Activated naive CD8-positive, alpha-beta T cell treated with anti-CD3 and anti-CD28 coated beads, Interleukin-2, amount 50 U/mL, for 24 hours (primary cell): ENCODE data around the gene ATP5MC3.

Experiments
- ATAC-seq: fragments of 150-1000 bp; cut with Tn5 transposase; one replicate; pipeline ENCODE4 v1.10.0; 2021
- DNase-seq: peaks from one replicate; pipeline ENCODE4 v3.0.0; 2021
- H3K27ac Mint-ChIP-seq: one replicate; pipeline ENCODE4 v1.8.0; 2021; ENCODE audit warnings: mild to moderate bottlenecking, mixed read lengths
- H3K27me3 Mint-ChIP-seq: one replicate; pipeline ENCODE4 v1.8.0; 2021; ENCODE audit warnings: mixed read lengths
- H3K36me3 Mint-ChIP-seq: one replicate; pipeline ENCODE4 v1.8.0; 2021; ENCODE audit warnings: low read depth, mixed read lengths
- H3K4me1 Mint-ChIP-seq: one replicate; pipeline ENCODE4 v1.8.0; 2021; ENCODE audit warnings: mixed read lengths
- H3K4me3 Mint-ChIP-seq: one replicate; pipeline ENCODE4 v1.8.0; 2021; ENCODE audit warnings: mild to moderate bottlenecking, moderate library complexity, mixed read lengths
- H3K9me3 Mint-ChIP-seq: one replicate; pipeline ENCODE4 v1.8.0; 2021; ENCODE audit warnings: mixed read lengths

Gene ATP5MC3

DNA sequence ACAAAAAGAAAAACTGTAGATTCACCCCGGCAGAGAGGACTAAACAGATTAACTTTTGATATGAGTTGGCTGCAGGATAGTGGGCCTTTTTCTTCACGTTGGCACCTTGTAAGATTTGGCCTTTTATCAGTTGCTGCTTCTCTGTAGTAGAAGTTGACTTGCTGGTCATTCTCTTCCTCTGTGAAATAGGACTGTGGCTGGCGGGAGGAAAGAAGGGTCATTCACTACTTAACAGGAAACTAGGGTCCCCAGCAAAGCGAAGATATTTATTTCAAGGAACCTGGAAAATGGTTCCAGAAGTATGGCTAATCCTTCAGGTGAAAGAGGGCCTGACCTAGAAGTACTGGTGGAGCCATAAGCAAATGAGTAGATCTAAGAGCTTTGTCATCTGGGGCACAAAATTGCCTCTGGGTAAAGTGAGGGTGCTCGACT is 383 bp upstream of the ATP5MC3 start:
- Mint-ChIP-seq H3K36me3 (peaks cover 41% of the 10 kb centered on the region), H3K27ac (peak overlapping the region; percentile 99), H3K9me3 (peaks cover 7% of the 10 kb centered on the region), H3K27me3 (no peaks in the 10 kb centered on the region), H3K4me1 (peaks cover 36% of the 10 kb centered on the region), H3K4me3 (peak overlapping the region; percentile 90)
- no peak for DNase-seq
- ATAC-seq, result no peak

DNA sequence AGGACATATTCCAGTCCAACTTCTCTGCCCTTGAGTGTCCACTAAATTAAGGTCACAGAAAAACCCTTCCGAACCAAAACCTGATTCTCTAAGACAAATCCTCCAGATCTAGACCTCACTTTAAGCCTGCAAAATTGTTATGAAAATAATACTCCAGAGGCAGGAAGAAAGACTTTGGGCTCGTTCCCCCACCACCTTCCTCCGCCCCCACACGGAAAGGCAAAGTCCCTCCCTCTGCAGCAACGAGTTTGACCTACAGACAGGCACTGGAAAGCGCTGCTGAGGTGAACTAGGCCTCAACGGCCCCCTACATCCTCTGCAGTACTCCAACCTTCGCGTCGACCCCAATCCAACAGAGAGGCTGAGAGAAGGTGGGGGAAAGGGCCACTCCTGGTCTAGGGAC is 808 bp downstream of the ATP5MC3 start:
- H3K27ac Mint-ChIP-seq, result peak overlapping the region; percentile 99
- H3K27me3 Mint-ChIP-seq, result no peaks in the 10 kb centered on the region
- peaks cover 41% of the 10 kb centered on the region for H3K4me1 Mint-ChIP-seq
- peak; percentile 79 for ATAC-seq
- peak; percentile 67 for DNase-seq
- H3K36me3 Mint-ChIP-seq, result peaks cover 51% of the 10 kb centered on the region
- H3K9me3 Mint-ChIP-seq, result peaks cover 7% of the 10 kb centered on the region
- peak overlapping the region; percentile 90 for H3K4me3 Mint-ChIP-seq

DNA sequence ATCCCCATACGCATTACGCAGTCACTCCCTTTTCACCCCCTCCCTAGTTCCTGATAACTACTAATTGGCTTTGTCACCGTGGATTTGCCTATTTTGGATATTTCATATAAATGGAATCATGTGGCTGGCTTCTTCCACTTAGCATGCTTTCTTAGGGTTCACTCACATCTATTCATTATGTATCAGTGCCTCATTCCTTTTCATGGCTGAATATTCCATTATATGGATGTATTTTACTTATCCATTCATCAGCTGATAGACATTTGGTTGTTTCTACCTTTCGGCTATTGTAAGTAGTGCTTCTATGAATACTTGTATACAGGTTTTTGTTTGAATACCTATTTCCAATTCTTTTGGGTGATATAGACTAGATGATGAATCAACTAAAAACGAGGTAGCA is 4.9 kb downstream of the ATP5MC3 start:
- ATAC-seq (no peak), DNase-seq (no peak)
- H3K4me3 Mint-ChIP-seq, result no peak overlapping the region
- peaks cover 2% of the 10 kb centered on the region for H3K9me3 Mint-ChIP-seq
- no peaks in the 10 kb centered on the region for H3K27me3 Mint-ChIP-seq
- peaks cover 67% of the 10 kb centered on the region for H3K36me3 Mint-ChIP-seq
- H3K4me1 Mint-ChIP-seq, result peaks cover 31% of the 10 kb centered on the region
- peak overlapping the region; percentile 20 for H3K27ac Mint-ChIP-seq

DNA sequence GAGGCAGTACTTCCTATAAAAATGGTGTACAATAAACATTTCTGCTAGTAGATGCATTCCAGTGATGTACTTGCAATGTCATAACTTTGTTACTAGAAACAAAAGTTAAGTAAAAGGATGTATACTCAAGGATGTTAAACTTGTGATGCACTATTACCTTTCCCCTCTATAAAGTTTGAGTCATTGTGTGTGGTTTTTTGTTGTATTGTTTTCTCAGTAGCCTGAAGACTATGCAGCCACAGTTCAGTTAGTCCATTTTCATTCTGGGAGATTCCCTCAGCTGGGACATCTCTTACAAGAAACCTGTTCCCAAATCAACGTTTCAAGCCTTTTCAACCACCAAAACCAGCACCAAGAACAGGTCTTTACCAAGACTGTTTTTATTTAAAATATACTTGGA is 5.6 kb downstream of the ATP5MC3 start:
- ATAC-seq, result no peak
- no peaks in the 10 kb centered on the region for H3K27me3 Mint-ChIP-seq
- no peak overlapping the region for H3K27ac Mint-ChIP-seq
- H3K9me3 Mint-ChIP-seq, result no peaks in the 10 kb centered on the region
- H3K4me3 Mint-ChIP-seq, result no peak overlapping the region
- H3K4me1 Mint-ChIP-seq, result peaks cover 32% of the 10 kb centered on the region
- DNase-seq, result no peak
- peaks cover 63% of the 10 kb centered on the region for H3K36me3 Mint-ChIP-seq

DNA sequence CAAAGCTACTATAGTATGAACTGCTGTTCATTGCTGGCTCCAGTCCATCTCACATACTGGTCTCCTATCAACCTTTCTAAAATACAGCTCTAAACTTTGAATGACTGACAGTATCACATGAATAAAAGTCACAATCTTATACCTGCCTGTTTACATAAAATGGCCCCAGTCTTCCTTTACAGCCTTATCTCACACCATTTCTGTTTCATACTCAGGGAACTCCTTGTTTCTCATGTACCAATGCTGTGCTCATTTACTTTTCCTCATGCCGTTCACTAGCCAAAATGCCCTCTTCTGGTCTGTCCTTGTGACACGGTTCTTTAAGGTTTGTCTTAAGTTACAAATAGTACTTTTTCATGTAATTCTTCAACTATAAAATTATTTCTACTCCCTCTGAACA is 6.2 kb downstream of the ATP5MC3 start:
- H3K9me3 Mint-ChIP-seq, result no peaks in the 10 kb centered on the region
- ATAC-seq (no peak), DNase-seq (no peak)
- peaks cover 57% of the 10 kb centered on the region for H3K36me3 Mint-ChIP-seq
- peaks cover 31% of the 10 kb centered on the region for H3K4me1 Mint-ChIP-seq
- H3K4me3 Mint-ChIP-seq, result no peak overlapping the region
- no peaks in the 10 kb centered on the region for H3K27me3 Mint-ChIP-seq
- H3K27ac Mint-ChIP-seq, result no peak overlapping the region

DNA sequence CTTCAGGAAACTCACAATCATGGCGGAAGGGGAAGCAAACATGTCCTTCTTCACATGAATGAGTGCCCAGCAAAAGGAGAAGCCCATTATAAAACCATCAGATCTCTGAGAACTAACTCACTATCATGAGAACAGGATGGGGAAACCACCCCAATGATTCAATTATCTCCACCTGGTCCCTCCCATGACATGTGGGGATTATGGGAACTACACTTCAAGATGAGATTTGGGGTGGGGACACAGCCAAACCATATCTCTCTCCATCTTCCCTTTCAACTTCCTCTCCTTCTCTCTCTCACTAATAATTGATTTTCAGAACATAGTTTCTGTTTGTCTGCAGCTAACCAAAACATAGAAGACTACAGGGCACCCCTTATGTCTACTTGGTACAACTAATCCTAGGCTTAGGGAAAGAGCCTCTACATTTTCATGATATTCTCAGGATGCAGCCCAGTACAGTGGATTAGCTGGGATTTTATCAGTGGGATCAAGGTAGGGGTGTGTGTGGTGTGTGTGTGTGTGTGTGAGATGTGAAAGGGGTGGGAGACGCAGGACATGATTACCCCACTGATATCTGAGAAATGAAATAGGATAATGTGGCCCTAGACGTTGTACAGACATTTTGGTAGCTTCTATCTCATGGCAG is 10.7 kb downstream of the ATP5MC3 start:
- H3K4me1 Mint-ChIP-seq, result peaks cover 39% of the 10 kb centered on the region
- no peaks in the 10 kb centered on the region for H3K9me3 Mint-ChIP-seq
- ATAC-seq (no peak), DNase-seq (no peak)
- H3K27me3 Mint-ChIP-seq, result no peaks in the 10 kb centered on the region
- no peak overlapping the region for H3K4me3 Mint-ChIP-seq
- H3K27ac Mint-ChIP-seq, result no peak overlapping the region
- H3K36me3 Mint-ChIP-seq, result peaks cover 22% of the 10 kb centered on the region

DNA sequence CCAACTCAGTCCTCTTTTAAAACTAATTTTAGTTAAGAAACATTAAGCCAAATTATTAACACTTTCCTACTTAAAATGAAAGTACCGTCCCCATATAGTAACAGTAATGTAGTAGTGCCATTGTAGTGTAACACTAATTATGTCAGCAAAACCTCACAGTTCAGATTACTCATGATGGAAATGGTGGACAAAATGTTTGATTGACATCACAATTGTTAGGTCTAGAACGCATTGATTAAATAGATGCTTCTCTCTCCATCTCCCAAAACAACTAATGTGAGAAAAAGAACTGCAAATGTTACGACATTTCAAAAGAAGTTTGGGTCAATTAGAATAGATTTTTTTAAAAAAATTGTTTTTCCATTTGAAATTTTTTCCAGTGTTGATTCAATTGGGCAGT is 12.3 kb downstream of the ATP5MC3 start:
- no peaks in the 10 kb centered on the region for H3K9me3 Mint-ChIP-seq
- DNase-seq (no peak), ATAC-seq (no peak)
- peak overlapping the region; percentile 96 for H3K27ac Mint-ChIP-seq
- peaks cover 10% of the 10 kb centered on the region for H3K36me3 Mint-ChIP-seq
- H3K4me1 Mint-ChIP-seq, result peaks cover 46% of the 10 kb centered on the region
- peak overlapping the region; percentile 98 for H3K4me3 Mint-ChIP-seq
- no peaks in the 10 kb centered on the region for H3K27me3 Mint-ChIP-seq

DNA sequence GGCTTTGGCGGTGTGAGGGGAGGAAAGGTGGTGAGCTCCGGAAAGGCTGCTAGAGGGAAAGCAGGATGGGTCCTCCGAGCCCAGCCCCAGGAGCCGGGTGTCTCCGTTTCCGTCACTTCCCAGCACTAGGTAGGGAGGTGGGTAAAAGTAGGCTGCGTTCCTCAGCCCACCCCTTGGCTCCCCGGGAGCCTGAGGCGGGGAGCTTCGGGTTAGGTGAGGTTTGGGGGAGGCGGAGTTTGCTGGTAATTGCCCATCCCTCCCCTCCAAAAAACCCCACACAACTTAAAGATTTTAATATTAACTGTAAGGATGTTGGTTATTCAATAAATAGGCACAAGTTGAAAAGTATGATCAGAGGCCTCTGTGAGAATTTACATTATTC is 13.0 kb downstream of the ATP5MC3 start:
- Mint-ChIP-seq H3K4me1 (peaks cover 46% of the 10 kb centered on the region), H3K27me3 (no peaks in the 10 kb centered on the region), H3K27ac (peak overlapping the region; percentile 96), H3K36me3 (peaks cover 9% of the 10 kb centered on the region), H3K9me3 (no peaks in the 10 kb centered on the region), H3K4me3 (peak overlapping the region; percentile 98)
- ATAC-seq, result no peak
- no peak for DNase-seq

DNA sequence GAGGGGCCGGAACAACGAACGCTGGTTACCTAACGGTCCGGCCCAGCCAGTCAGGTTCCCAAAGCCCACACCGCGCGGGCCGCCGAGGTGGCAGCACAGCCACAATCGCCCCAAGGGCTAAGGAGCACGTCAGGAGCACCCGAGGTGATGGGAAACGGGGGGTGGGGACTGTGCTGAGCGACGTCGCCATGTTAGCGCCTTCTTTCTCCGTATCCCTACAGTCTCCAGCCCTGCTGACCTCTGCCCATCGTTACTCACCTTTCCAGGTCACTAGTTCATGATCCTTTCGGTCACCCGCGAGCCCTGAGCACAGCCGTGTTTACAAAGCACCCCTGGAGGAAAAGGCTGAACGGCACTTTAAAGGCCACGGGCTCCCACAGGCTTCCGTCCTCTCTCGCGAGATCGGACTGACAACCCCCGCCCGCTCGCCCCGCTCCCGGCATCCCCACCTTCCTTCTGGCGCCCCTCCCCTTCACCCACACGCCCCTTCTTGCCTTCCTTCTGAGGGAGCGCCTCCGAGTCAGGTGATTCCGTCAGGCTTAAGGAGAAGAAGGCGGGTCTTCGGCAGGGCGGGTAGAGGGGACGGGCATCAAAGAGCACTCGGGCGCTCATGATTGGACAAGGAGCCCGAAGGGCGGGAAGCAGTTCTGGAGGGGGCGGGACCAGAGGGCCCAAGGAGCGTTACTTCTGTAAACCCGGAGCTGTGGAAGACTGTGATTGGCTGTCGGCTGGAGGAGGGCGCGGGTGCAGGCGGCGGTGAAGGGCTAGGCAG is 13.5 kb downstream of the ATP5MC3 start, which contains the start of gene ATF2:
Gene ATF2, minus strand, starts transcription at position 412 of the 772 bp plus-strand sequence. CDS start 31,760 bp downstream, outside the sequence.
- Mint-ChIP-seq H3K27ac (peak within 1 kb of the TSS; percentile 96), H3K36me3 (peaks cover 5% of the 10 kb centered on the region), H3K27me3 (no peaks in the 10 kb centered on the region), H3K9me3 (no peaks in the 10 kb centered on the region), H3K4me3 (peak within 1 kb of the TSS; percentile 98), H3K4me1 (peaks cover 49% of the 10 kb centered on the region)
- ATAC-seq, result peak; percentile 97
- peak; percentile 95 for DNase-seq

DNA sequence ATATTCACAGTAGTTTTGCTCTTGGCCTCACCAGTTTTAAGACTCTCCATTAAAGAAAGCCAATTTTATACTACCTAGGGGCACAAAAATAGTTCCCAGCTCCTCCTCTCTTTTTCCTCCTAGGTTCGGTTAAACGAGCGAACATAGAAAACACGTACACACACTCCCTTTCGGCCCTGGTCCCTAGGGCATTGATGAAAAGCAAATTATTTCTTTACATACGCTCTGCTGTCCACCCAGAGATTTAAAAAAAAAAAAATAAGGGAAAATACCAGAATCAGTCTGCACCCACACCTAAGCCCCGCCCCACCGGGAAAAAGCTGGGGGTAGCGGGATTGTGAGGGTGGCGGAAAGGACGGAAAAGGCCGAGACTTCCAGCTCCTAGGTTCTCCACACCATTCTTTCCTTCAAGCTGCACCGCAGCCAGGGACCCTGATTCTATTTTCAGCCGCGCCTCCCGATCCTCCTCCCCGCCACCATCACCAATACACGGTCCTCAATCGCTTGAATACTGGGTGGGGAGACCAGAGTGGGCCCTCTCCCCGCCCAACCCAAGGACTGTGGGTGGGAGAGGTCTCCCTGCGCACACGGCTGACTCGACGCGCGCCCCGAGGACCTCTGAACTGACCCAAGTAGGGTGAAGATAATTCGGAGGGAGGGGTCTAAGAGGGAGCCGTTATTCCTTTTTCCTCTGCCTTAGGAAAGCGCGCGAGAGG is 14.3 kb downstream of the ATP5MC3 start:
- Mint-ChIP-seq H3K4me1 (peaks cover 51% of the 10 kb centered on the region), H3K4me3 (peak overlapping the region; percentile 98), H3K36me3 (peaks cover 3% of the 10 kb centered on the region), H3K27ac (peak overlapping the region; percentile 96), H3K9me3 (no peaks in the 10 kb centered on the region), H3K27me3 (no peaks in the 10 kb centered on the region)
- ATAC-seq (peak; percentile 2), DNase-seq (peak; percentile 38)

DNA sequence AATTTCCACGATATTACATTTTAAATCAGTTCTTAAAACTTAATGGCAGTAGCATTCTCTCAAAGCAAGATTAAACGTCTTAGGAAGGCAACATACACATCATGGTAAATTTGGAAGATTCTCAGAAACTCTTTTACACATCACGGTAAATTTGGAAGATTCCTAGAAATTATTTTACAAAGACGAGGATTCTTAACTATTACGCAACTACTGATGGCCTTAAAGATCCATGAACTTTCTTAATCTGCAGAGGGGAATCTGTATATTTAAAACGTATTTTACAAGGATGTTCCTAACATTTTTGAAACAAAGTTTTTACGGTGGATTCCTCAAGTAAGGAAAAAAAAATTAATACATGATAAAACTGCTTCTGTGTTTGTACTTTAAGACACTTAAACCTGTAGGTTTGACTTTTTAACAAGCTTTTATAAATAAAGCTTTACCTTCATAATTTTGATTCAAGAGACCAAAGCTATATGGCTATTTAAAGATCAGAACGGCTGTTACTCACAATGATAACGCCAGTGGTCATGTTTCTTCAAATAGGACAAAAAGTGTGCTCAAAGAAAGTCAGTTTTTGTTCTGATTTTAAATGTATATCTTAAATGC is 15.2 kb downstream of the ATP5MC3 start:
- Mint-ChIP-seq H3K27me3 (no peaks in the 10 kb centered on the region), H3K27ac (peak overlapping the region; percentile 14), H3K36me3 (no peaks in the 10 kb centered on the region), H3K4me3 (peak overlapping the region; percentile 98), H3K9me3 (no peaks in the 10 kb centered on the region), H3K4me1 (peaks cover 58% of the 10 kb centered on the region)
- DNase-seq, result no peak
- ATAC-seq, result no peak

DNA sequence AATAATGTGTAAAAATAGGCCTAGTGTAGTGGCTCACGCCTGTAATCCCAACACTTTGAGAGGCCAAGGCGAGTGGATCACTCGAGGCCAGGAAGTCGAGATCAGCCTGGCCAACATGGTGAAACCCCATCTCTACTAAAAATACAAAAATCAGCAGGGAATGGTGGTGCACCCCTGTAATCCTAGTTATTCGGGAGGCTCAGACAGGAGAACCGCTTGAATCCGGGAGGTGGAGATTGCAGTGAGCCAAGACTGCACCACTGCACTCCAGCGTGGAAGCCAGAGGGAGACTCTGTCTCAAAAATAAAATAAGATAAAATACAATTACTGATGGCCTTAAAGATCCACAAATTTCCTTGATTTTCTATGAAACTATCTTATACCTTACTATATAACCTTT is 17.3 kb downstream of the ATP5MC3 start:
- Mint-ChIP-seq H3K27ac (no peak overlapping the region), H3K27me3 (no peaks in the 10 kb centered on the region), H3K9me3 (no peaks in the 10 kb centered on the region), H3K36me3 (peaks cover 2% of the 10 kb centered on the region), H3K4me3 (no peak overlapping the region), H3K4me1 (peaks cover 45% of the 10 kb centered on the region)
- no peak for ATAC-seq
- DNase-seq, result no peak

DNA sequence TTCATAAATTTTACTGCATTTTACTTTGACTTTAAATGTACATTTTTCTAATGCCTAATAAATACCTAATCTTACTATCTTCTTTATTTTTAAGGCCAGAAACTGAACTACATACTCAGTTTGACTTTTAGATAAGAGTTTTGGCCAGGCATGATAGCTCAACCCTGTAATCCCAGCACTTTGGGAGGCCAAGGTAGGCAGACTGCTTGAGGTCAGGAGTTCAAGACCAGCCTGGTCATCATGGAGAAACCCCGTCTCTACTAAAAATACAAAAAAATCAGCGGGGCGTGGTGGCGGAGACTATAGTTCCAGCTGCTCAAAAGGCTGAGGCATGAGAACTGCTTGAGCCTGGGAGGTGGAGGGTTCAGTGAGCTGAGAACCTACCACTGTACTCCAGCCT is 22.6 kb downstream of the ATP5MC3 start:
- H3K27me3 Mint-ChIP-seq, result no peaks in the 10 kb centered on the region
- no peak for ATAC-seq
- peaks cover 31% of the 10 kb centered on the region for H3K4me1 Mint-ChIP-seq
- no peak for DNase-seq
- H3K9me3 Mint-ChIP-seq, result no peaks in the 10 kb centered on the region
- no peak overlapping the region for H3K27ac Mint-ChIP-seq
- no peak overlapping the region for H3K4me3 Mint-ChIP-seq
- H3K36me3 Mint-ChIP-seq, result peaks cover 18% of the 10 kb centered on the region

DNA sequence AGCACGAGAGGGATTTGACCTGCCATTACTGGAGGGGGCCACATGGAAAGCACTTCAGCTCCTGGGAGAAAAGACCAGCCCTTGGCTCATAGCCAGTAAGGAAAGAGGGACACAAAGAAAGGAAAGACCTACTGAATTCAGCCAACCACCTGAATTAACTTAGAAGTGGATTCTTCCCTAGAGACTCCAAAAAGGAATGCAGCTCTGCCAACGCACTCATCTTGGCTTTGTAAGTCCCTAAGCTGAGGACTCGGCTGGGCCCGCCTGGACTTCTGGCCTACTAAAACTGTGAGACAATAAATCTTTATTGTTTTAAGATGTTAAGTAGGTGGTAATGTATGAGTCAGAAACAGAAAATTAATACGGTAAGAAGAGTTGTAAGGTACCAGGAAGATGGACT is 25.0 kb downstream of the ATP5MC3 start:
- Mint-ChIP-seq H3K27me3 (no peaks in the 10 kb centered on the region), H3K36me3 (peaks cover 18% of the 10 kb centered on the region), H3K9me3 (no peaks in the 10 kb centered on the region), H3K4me3 (no peak overlapping the region), H3K4me1 (peaks cover 38% of the 10 kb centered on the region), H3K27ac (no peak overlapping the region)
- DNase-seq (no peak), ATAC-seq (no peak)
